K562 (cell line): ENCODE results near the gene LAMA3. TPM values are rescaled to one million over a fixed set of nuclear protein-coding genes. Genes with fewer than 3 reads are reported as not detected.

Source experiments
- ATAC-seq: fragments of 200-7000 bp; cut with Tn5 transposase; 3 replicates; pipeline ENCODE4 v1.9.1; 2020; ENCODE audit warnings: moderate library complexity
- BruUV-seq: library from RNA; stranded (reverse); fragments of 400-500 nt; replicated peaks from 2 replicates; lab custom pipeline; 2021; lab: Mats Ljungman, UMichigan
- CTCF ChIA-PET: fragments of 300-600 bp; formaldehyde crosslinking; extraction: SDS; loops from one replicate; lab custom pipeline; 2021; ENCODE audit warnings: low intra/inter-chr PET ratio; lab: Yijun Ruan, JAX
- POLR2A ChIA-PET: fragments of 300-600, 350-650 bp; sonication (Branson Sonifier 250); formaldehyde crosslinking; extraction: SDS; loops from one replicate; lab custom pipeline; 2021; ENCODE audit warnings: antibody characterized with exemption, inconsistent platforms; lab: Yijun Ruan, JAX
- DNase-seq, 4 experiments: peaks; one replicate each; pipeline versions ENCODE4 v3.0.0 to v3.0.0-alpha.2; 2011 to 2018; ENCODE audit warnings: low spot score in 3 of 4, mixed read lengths in 3 of 4; ENCODE audit errors: extremely low read depth in 1 of 4
- FAIRE-seq: peaks from 2 replicates; lab custom pipeline; 2011; peaks lifted over from hg19 to GRCh38; lab: Jason Lieb, UNC
- H2AFZ ChIP-seq: 2 replicates; pipeline ENCODE4 v1.6.0; 2011; ENCODE audit warnings: low read depth, low read length, control low read depth, inconsistent platforms
- H3K27ac ChIP-seq: fragments of 200-600 bp; 3 replicates; pipeline ENCODE4 v1.8.0; 2011; ENCODE audit warnings: low read depth, mild to moderate bottlenecking, control low read depth, inconsistent platforms, low read length, moderate library complexity, mixed read lengths; ENCODE audit errors: extremely low read depth
- H3K27me3 ChIP-seq, 2 experiments: fragments of 300-600 bp in 1 of 2; 2 replicates in 1 of 2; 3 replicates in 1 of 2; pipeline versions ENCODE4 v1.6.0 to v1.8.0; 2011; ENCODE audit warnings: inconsistent platforms in 2 of 2, low read length in 2 of 2, mild to moderate bottlenecking in 1 of 2, mixed read lengths in 1 of 2, moderate library complexity in 1 of 2; ENCODE audit not compliant: control insufficient read depth in 2 of 2, insufficient read depth in 2 of 2
- H3K36me3 ChIP-seq: fragments of 300-600 bp; 3 replicates; pipeline ENCODE4 v1.8.0; 2011; ENCODE audit warnings: mild to moderate bottlenecking, low read length, inconsistent platforms; ENCODE audit not compliant: control insufficient read depth, insufficient read depth
- H3K4me1 ChIP-seq, 2 experiments: fragments of 200-600 bp in 1 of 2; replicated peaks in 1 of 2; 2 replicates in 1 of 2; 3 replicates in 1 of 2; pipeline versions ENCODE4 v1.5.1 to v1.8.0; 2011; ENCODE audit warnings: inconsistent platforms in 2 of 2, low read length in 2 of 2, mild to moderate bottlenecking in 1 of 2, mixed read lengths in 1 of 2, moderate library complexity in 1 of 2; ENCODE audit not compliant: control insufficient read depth in 2 of 2, insufficient read depth in 2 of 2
- H3K4me2 ChIP-seq: 2 replicates; pipeline ENCODE4 v1.6.1; 2011; ENCODE audit warnings: low read length, control low read depth, inconsistent platforms, mixed read lengths; ENCODE audit not compliant: insufficient read depth
- H3K4me3 ChIP-seq: fragments of 200-600 bp; sonication (generic), shearing (Covaris generic); 2 replicates; pipeline ENCODE4 v1.5.1; 2016; ENCODE audit warnings: control low read depth, inconsistent platforms
- H3K79me2 ChIP-seq: fragments of 200-600 bp; 3 replicates; pipeline ENCODE4 v1.8.0; 2011; ENCODE audit warnings: low read length, inconsistent platforms; ENCODE audit not compliant: control insufficient read depth, insufficient read depth
- H3K9ac ChIP-seq, 2 experiments: 2 replicates each; pipeline versions ENCODE4 v1.6.0 to v1.6.1; 2011; ENCODE audit warnings: low read depth in 2 of 2, low read length in 2 of 2, control low read depth in 1 of 2, inconsistent platforms in 1 of 2, mild to moderate bottlenecking in 1 of 2, mixed read lengths in 1 of 2; ENCODE audit not compliant: insufficient read depth in 1 of 2
- H3K9me1 ChIP-seq: one replicate; pipeline ENCODE4 v1.6.0; 2011; ENCODE audit warnings: inconsistent platforms, mild to moderate bottlenecking, low read length, moderate library complexity; ENCODE audit not compliant: control insufficient read depth, insufficient read depth
- H3K9me3 ChIP-seq: replicated peaks from 2 replicates; pipeline ENCODE4 v1.5.1; 2011; ENCODE audit warnings: low read depth, low read length, inconsistent platforms; ENCODE audit not compliant: control insufficient read depth, insufficient read depth
- H4K20me1 ChIP-seq: replicated peaks from 2 replicates; pipeline ENCODE4 v1.6.1; 2011; ENCODE audit warnings: low read length, inconsistent platforms, mixed read lengths; ENCODE audit not compliant: control insufficient read depth, insufficient read depth
- BRF1 ChIP-seq: IDR thresholded peaks from 3 replicates; pipeline ENCODE4 v1.6.1; 2011; ENCODE audit warnings: borderline replicate concordance, mild to moderate bottlenecking; ENCODE audit not compliant: insufficient read length; ENCODE audit errors: extremely low read depth
- CCAR2 ChIP-seq: fragments of 200-400 bp; formaldehyde crosslinking; IDR thresholded peaks from 2 replicates; pipeline ENCODE4 v1.6.1; 2017; ENCODE audit warnings: mild to moderate bottlenecking, low read depth, low read length
- FOXA3 ChIP-seq, 2 experiments: fragments of 450-650 bp in 1 of 2; sonication (generic) in 1 of 2; formaldehyde crosslinking; IDR thresholded peaks in 1 of 2; conservative IDR thresholded peaks in 1 of 2; 2 replicates each; pipeline versions ENCODE4 v1.4.0 to v1.8.0; 2020 to 2022; ENCODE audit warnings: mild to moderate bottlenecking in 2 of 2, missing genetic modification reagents in 1 of 2
- FUS ChIP-seq: fragments of 200-400 bp; formaldehyde crosslinking; optimal IDR thresholded peaks from 2 replicates; pipeline ENCODE3; 2017; ENCODE audit warnings: low read depth, low read length
- MXI1 ChIP-seq: IDR thresholded peaks from 2 replicates; pipeline ENCODE4 v1.6.1; 2011; ENCODE audit warnings: low read depth, mild to moderate bottlenecking, improper control_type of control experiment, low read length
- NCOA6 ChIP-seq: fragments of 450-650 bp; IDR thresholded peaks from 2 replicates; pipeline ENCODE4 v1.6.1; 2017; ENCODE audit warnings: mild to moderate bottlenecking
- SP2 ChIP-seq: IDR thresholded peaks from 2 replicates; pipeline ENCODE4 v1.6.1; 2011; ENCODE audit warnings: mild to moderate bottlenecking, low read depth, low read length, moderate library complexity; ENCODE audit not compliant: poor library complexity, severe bottlenecking; ENCODE audit errors: extremely low read depth
- TGIF2 ChIP-seq: sonication (generic); formaldehyde crosslinking; IDR thresholded peaks from 2 replicates; pipeline ENCODE4 v1.8.1; 2022; ENCODE audit warnings: mild to moderate bottlenecking, missing genetic modification reagents, moderate library complexity
- XRCC3 ChIP-seq: fragments of 450-650 bp; IDR thresholded peaks from 2 replicates; pipeline ENCODE4 v1.6.1; 2017; ENCODE audit warnings: mild to moderate bottlenecking, moderate library complexity
- ZKSCAN3 ChIP-seq: fragments of 250-450 bp; sonication (Bioruptor Pico); IDR thresholded peaks from 2 replicates; pipeline ENCODE4 v1.4.0; 2020
- ZNF175 ChIP-seq: fragments of 200-800 bp; sonication (Bioruptor generic); IDR thresholded peaks from 2 replicates; pipeline ENCODE4 v1.6.1; 2016; ENCODE audit warnings: low read depth, mild to moderate bottlenecking, missing genetic modification characterization, missing compliant biosample characterization
- ZNF589 ChIP-seq: fragments of 200-800 bp; sonication (Bioruptor generic); IDR thresholded peaks from 2 replicates; pipeline ENCODE4 v1.6.1; 2016; ENCODE audit warnings: low read depth, missing genetic modification characterization, missing compliant biosample characterization
- WGBS: fragments of 100-300 bp; shearing (Covaris generic); methylation state at CpG from one replicate; pipeline ENCODE4 v1.1.6; 2016; ENCODE audit warnings: low coverage, mixed read lengths; ENCODE audit not compliant: insufficient coverage; ENCODE audit errors: missing lambda C conversion rate; 5-methylcytosine and 5-hydroxymethylcytosine counted together
- in situ Hi-C: fragments of 300-500 bp; cut with MboI; formaldehyde crosslinking; loops from 4 replicates; pipeline ENCODE4 v1.15.0; 2018; ENCODE audit warnings: inconsistent platforms, mixed read lengths
- intact Hi-C: fragments of 100-400 bp; cut with micrococcal nuclease; formaldehyde crosslinking; loops from 2 replicates; pipeline ENCODE4 v1.14.2; 2022
- polyA plus RNA-seq, 8 experiments: library from polyadenylated mRNA; depleted of rRNA in 4 of 8; stranded (reverse) in 5 of 8; unstranded in 3 of 8; fragments of >200 nt; fragmentation: Nextera tagmentation in 2 of 8; fragmentation: Illumina TruSeq in 1 of 8; extraction: Ambion mirVana in 2 of 8; extraction: Trizol in 1 of 8; gene quantifications; 2 replicates each; pipeline versions ENCODE4 v1.2.1 to v1.2.3, GENCODE V29; 2011 to 2014; ENCODE audit warnings: inconsistent platforms in 1 of 8, missing spikeins in 1 of 8
- total RNA-seq, 7 experiments: library from RNA; depleted of rRNA in 6 of 7; stranded (reverse); fragments of >200 nt in 6 of 7; fragmentation: Illumina TruSeq in 2 of 7; extraction: Trizol in 2 of 7; gene quantifications; 2 replicates each; pipeline versions ENCODE4 v1.2.1 to v1.2.3, GENCODE V29; 2011 to 2021; ENCODE audit warnings: low replicate concordance in 1 of 7
- TF ChIP-seq, protein P1 (sequence below): fragments of 250-450 bp; sonication (Bioruptor Pico); IDR thresholded peaks from 2 replicates; pipeline ENCODE4 v1.4.0; 2020
- TF ChIP-seq, protein P2 (sequence below): sonication (generic); formaldehyde crosslinking; IDR thresholded peaks from 2 replicates; pipeline ENCODE4 v1.8.1; 2023; ENCODE audit warnings: mild to moderate bottlenecking, missing genetic modification reagents

LAMA3 gene
- total and polyA plus RNA-seq, 9 of the 15 experiments (the other 6 are each of a cell fraction or from before 2014, with no cell fraction given): 0.07 TPM; not detected in 8

DNA sequence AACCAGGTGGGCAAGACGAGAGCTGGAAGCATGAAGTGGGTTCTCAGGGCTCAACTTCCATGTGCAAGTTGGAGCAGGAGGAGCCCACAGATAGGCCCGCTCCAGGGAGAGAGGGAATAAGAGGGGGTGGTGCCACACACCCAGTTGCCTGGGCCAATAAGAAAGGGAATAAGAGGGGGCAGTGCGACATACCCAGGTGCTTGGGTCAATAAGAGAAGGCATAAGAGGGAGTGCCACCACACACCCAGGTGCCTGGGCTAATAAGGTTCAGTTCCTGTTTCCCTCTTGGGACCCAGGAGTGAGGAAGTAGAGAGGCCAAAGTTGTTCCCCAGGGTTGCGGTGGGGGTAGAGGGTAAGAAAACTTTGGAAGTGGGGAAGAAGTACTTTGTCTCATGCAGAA lies 127.5 kb downstream of the LAMA3 start (continued):
- TF ChIP-seq, protein P1, sequence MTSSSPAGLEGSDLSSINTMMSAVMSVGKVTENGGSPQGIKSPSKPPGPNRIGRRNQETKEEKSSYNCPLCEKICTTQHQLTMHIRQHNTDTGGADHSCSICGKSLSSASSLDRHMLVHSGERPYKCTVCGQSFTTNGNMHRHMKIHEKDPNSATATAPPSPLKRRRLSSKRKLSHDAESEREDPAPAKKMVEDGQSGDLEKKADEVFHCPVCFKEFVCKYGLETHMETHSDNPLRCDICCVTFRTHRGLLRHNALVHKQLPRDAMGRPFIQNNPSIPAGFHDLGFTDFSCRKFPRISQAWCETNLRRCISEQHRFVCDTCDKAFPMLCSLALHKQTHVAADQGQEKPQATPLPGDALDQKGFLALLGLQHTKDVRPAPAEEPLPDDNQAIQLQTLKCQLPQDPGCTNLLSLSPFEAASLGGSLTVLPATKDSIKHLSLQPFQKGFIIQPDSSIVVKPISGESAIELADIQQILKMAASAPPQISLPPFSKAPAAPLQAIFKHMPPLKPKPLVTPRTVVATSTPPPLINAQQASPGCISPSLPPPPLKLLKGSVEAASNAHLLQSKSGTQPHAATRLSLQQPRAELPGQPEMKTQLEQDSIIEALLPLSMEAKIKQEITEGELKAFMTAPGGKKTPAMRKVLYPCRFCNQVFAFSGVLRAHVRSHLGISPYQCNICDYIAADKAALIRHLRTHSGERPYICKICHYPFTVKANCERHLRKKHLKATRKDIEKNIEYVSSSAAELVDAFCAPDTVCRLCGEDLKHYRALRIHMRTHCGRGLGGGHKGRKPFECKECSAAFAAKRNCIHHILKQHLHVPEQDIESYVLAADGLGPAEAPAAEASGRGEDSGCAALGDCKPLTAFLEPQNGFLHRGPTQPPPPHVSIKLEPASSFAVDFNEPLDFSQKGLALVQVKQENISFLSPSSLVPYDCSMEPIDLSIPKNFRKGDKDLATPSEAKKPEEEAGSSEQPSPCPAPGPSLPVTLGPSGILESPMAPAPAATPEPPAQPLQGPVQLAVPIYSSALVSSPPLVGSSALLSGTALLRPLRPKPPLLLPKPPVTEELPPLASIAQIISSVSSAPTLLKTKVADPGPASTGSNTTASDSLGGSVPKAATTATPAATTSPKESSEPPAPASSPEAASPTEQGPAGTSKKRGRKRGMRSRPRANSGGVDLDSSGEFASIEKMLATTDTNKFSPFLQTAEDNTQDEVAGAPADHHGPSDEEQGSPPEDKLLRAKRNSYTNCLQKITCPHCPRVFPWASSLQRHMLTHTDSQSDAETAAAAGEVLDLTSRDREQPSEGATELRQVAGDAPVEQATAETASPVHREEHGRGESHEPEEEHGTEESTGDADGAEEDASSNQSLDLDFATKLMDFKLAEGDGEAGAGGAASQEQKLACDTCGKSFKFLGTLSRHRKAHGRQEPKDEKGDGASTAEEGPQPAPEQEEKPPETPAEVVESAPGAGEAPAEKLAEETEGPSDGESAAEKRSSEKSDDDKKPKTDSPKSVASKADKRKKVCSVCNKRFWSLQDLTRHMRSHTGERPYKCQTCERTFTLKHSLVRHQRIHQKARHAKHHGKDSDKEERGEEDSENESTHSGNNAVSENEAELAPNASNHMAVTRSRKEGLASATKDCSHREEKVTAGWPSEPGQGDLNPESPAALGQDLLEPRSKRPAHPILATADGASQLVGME (CRISPR knock-in tag): no peak
- TF ChIP-seq, all 486 proteins: peak for 0

DNA sequence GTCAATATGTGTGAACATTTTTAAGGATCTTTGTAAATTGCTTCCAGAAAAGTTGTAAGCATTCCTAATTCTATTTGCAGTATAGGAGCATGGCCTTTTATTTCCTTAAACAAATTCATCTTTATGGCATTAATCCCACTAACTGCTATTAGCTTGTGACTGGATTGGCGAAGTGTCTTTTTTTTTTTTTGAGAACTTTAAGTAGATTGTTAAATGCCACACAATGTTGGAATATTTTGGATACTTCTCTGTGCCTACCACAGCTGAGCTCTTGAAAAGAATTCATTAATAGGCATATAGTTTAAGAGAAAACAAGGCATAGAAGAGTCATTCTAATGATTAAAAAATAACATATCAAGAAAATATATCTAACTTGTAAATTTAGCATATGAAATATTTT lies 129.7 kb downstream of the LAMA3 start:
- intact Hi-C loops: no loop called here
- Histone ChIP-seq H3K4me1 (no peaks in the 10 kb centered on the region), H3K27me3 (peaks cover 0 to 13% of the 10 kb centered on the region in 2 experiments; a peak in 3 of 5 replicates), H3K4me3 (no peak overlapping the region), H3K9me3 (no peaks in the 10 kb centered on the region), H3K9me1 (no peaks in the 10 kb centered on the region), H3K79me2 (no peaks in the 10 kb centered on the region), H3K4me2 (no peak overlapping the region), H3K36me3 (no peaks in the 10 kb centered on the region), H4K20me1 (no peaks in the 10 kb centered on the region), H3K27ac (no peak overlapping the region), H3K9ac (no peak overlapping the region), H2AFZ (no peak overlapping the region)
- ATAC-seq: no peak
- ChIA-PET POLR2A (no interaction called here), CTCF (no interaction called here)
- FAIRE-seq: no peak
- BruUV-seq: no TSS peak
- 0% methylated on average over 1 of the region's 1 CpG for WGBS
- in situ Hi-C loops: no loop called here
- TF ChIP-seq XRCC3: no peak
- TF ChIP-seq TGIF2: no peak
- no peak for TF ChIP-seq ZNF175
- TF ChIP-seq ZKSCAN3: no peak
- no peak for TF ChIP-seq FUS
- no peak for TF ChIP-seq BRF1
- TF ChIP-seq ZNF589 (CRISPR knock-in tag): no peak
- no peak for TF ChIP-seq SP2
- no peak for TF ChIP-seq NCOA6
- TF ChIP-seq CCAR2: no peak
- no peak for TF ChIP-seq FOXA3 (CRISPR knock-in tag; conservative IDR thresholded peaks at IDR 0.05 in 1 of 2, IDR thresholded peaks at IDR 0.05 in 1 of 2)
- TF ChIP-seq, protein P2, sequence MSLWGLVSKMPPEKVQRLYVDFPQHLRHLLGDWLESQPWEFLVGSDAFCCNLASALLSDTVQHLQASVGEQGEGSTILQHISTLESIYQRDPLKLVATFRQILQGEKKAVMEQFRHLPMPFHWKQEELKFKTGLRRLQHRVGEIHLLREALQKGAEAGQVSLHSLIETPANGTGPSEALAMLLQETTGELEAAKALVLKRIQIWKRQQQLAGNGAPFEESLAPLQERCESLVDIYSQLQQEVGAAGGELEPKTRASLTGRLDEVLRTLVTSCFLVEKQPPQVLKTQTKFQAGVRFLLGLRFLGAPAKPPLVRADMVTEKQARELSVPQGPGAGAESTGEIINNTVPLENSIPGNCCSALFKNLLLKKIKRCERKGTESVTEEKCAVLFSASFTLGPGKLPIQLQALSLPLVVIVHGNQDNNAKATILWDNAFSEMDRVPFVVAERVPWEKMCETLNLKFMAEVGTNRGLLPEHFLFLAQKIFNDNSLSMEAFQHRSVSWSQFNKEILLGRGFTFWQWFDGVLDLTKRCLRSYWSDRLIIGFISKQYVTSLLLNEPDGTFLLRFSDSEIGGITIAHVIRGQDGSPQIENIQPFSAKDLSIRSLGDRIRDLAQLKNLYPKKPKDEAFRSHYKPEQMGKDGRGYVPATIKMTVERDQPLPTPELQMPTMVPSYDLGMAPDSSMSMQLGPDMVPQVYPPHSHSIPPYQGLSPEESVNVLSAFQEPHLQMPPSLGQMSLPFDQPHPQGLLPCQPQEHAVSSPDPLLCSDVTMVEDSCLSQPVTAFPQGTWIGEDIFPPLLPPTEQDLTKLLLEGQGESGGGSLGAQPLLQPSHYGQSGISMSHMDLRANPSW (CRISPR knock-in tag): no peak
- no peak for TF ChIP-seq MXI1
- DNase-seq: no peak
